Ishikawa (cell line): ENCODE results near the gene USP17L30.
"Not testable (repeated sequence)": the region's sequence is repeated elsewhere in the genome, so short reads cannot be mapped to it uniquely, and the experiment has no call there.

Experiments
- CEBPB ChIP-seq: IDR thresholded peaks from 2 replicates; pipeline ENCODE4 v1.6.1; 2012
- CREB1 ChIP-seq: IDR thresholded peaks from 2 replicates; pipeline ENCODE4 v1.6.1; 2012; ENCODE audit warnings: low read depth
- EGR1 ChIP-seq: IDR thresholded peaks from 2 replicates; pipeline ENCODE4 v1.6.1; 2012
- EP300 ChIP-seq: IDR thresholded peaks from 2 replicates; pipeline ENCODE4 v1.6.1; 2012; ENCODE audit warnings: borderline replicate concordance
- FOXM1 ChIP-seq: IDR thresholded peaks from 2 replicates; pipeline ENCODE4 v1.6.1; 2012; ENCODE audit warnings: low read depth, borderline replicate concordance
- NFIC ChIP-seq: IDR thresholded peaks from 2 replicates; pipeline ENCODE4 v1.6.1; 2012
- RAD21 ChIP-seq: IDR thresholded peaks from 2 replicates; pipeline ENCODE4 v1.6.1; 2012; ENCODE audit warnings: low read depth
- REST ChIP-seq: IDR thresholded peaks from 2 replicates; pipeline ENCODE4 v1.6.1; 2012; ENCODE audit warnings: low read depth, mild to moderate bottlenecking
- TCF12 ChIP-seq: IDR thresholded peaks from 2 replicates; pipeline ENCODE4 v1.6.1; 2012; ENCODE audit warnings: low read depth
- TEAD4 ChIP-seq: IDR thresholded peaks from 2 replicates; pipeline ENCODE4 v1.6.1; 2012
- USF1 ChIP-seq: IDR thresholded peaks from 2 replicates; pipeline ENCODE4 v1.6.1; 2012
- YY1 ChIP-seq: IDR thresholded peaks from 2 replicates; pipeline ENCODE4 v1.6.1; 2012; ENCODE audit warnings: low read depth
- ZBTB7A ChIP-seq: IDR thresholded peaks from 2 replicates; pipeline ENCODE4 v1.6.1; 2012; ENCODE audit warnings: low read depth

The USP17L30 gene

GRCh38 chr4:9362829-9363228 lies at the start of gene USP17L30:
USP17L30 (plus strand) TSS chr4:9363129; CDS start chr4:9363129, 0 bp downstream.
- TF ChIP-seq FOXM1, EP300, CREB1: not testable (repeated sequence)

GRCh38 chr4:9324865-9325264 lies 38.1 kb upstream of the USP17L30 start, which contains the start of gene USP17L24:
USP17L24 (plus strand) TSS chr4:9325165; CDS start chr4:9325165, 0 bp downstream.
- TF ChIP-seq CREB1, ZBTB7A, NFIC: not testable (repeated sequence)

- TF ChIP-seq EGR1, TCF12, EP300: not testable (repeated sequence)
Observed at GRCh38 chr4:9329611-9330010, 33.3 kb upstream of the USP17L30 start, which contains the start of gene USP17L25. USP17L25 (plus strand) TSS chr4:9329911; CDS start chr4:9329911, 0 bp downstream.

- TF ChIP-seq FOXM1, USF1, TEAD4: not testable (repeated sequence)
Observed at GRCh38 chr4:9334358-9334757, 28.6 kb upstream of the USP17L30 start, which contains the start of gene USP17L26. USP17L26 (plus strand) TSS chr4:9334658; CDS start chr4:9334658, 0 bp downstream.

GRCh38 chr4:9339103-9339502 lies 23.8 kb upstream of the USP17L30 start, which contains the start of gene USP17L5:
USP17L5 (plus strand) TSS chr4:9339403; CDS start chr4:9339403, 0 bp downstream.
- TF ChIP-seq YY1, REST, RAD21: not testable (repeated sequence)

- not testable (repeated sequence) for TF ChIP-seq TEAD4, ZBTB7A, TCF12
Observed at GRCh38 chr4:9343848-9344247, 19.1 kb upstream of the USP17L30 start, which contains the start of gene USP17L27. USP17L27 (plus strand) TSS chr4:9344148; CDS start chr4:9344148, 0 bp downstream.

GRCh38 chr4:9348593-9348992 lies 14.3 kb upstream of the USP17L30 start, which contains the start of gene USP17L28:
USP17L28 (plus strand) TSS chr4:9348893; CDS start chr4:9348893, 0 bp downstream.
- not testable (repeated sequence) for TF ChIP-seq CEBPB, EGR1, TCF12

GRCh38 chr4:9353338-9353737 lies 9.6 kb upstream of the USP17L30 start, which contains the start of gene USP17L29:
USP17L29 (plus strand) TSS chr4:9353638; CDS start chr4:9353638, 0 bp downstream.
- TF ChIP-seq YY1, ZBTB7A, CREB1: not testable (repeated sequence)

GRCh38 chr4:9381012-9381534 lies 18.1 kb downstream of the USP17L30 start:
- peak; percentile 22; the same call in 1 of the 2 replicates for TF ChIP-seq RAD21

- TF ChIP-seq CREB1 (no peak), USF1 (no peak), REST (no peak), TCF12 (no peak), CEBPB (no peak), YY1 (no peak), EP300 (no peak), NFIC (no peak), EGR1 (no peak)
Observed at GRCh38 chr4:9384126-9384525, 21.2 kb downstream of the USP17L30 start.
